ENCODE results near the gene MPHOSPH8.
A peak's percentile ranks its signal among the peaks of the same experiment; 100 is the strongest.

Gene MPHOSPH8, protein sequence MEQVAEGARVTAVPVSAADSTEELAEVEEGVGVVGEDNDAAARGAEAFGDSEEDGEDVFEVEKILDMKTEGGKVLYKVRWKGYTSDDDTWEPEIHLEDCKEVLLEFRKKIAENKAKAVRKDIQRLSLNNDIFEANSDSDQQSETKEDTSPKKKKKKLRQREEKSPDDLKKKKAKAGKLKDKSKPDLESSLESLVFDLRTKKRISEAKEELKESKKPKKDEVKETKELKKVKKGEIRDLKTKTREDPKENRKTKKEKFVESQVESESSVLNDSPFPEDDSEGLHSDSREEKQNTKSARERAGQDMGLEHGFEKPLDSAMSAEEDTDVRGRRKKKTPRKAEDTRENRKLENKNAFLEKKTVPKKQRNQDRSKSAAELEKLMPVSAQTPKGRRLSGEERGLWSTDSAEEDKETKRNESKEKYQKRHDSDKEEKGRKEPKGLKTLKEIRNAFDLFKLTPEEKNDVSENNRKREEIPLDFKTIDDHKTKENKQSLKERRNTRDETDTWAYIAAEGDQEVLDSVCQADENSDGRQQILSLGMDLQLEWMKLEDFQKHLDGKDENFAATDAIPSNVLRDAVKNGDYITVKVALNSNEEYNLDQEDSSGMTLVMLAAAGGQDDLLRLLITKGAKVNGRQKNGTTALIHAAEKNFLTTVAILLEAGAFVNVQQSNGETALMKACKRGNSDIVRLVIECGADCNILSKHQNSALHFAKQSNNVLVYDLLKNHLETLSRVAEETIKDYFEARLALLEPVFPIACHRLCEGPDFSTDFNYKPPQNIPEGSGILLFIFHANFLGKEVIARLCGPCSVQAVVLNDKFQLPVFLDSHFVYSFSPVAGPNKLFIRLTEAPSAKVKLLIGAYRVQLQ

GRCh38 chr13:19633479-19634255, at the start of gene MPHOSPH8:
MPHOSPH8 (plus strand) TSS chr13:19633659; CDS start chr13:19633749, 90 bp downstream.
- DNase-seq (ENCODE audit: low spot score) = peak; percentile 94

- DNase-seq (ENCODE audit: low spot score) = peak; percentile 39
Observed at GRCh38 chr13:19586904-19587634, 46.4 kb upstream of the MPHOSPH8 start.

- peak; percentile 60 for DNase-seq (ENCODE audit: low spot score)
Observed at GRCh38 chr13:19587635-19588300, 45.7 kb upstream of the MPHOSPH8 start.

DNA sequence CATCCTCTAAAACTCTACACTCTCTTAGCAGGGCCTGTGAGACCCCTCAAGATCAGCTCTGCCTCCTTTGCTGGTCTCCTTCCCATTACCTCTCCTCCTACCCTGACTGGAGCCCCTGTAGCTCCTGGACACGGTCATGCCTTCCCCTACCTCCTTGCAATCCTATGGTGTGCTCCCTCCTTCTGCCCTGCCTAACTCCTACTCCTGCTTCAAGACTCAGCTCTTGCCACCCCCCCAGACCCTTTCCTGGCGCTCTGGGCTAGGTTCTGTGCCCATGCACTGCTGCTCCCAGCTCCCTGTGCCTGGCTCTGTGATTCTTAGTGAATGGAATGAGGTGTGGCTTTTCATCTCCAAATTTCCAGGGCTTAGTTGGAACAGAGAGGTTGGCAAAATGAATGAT, 44.1 kb upstream of the MPHOSPH8 start:
- no peak for DNase-seq (ENCODE audit: low spot score)

DNA sequence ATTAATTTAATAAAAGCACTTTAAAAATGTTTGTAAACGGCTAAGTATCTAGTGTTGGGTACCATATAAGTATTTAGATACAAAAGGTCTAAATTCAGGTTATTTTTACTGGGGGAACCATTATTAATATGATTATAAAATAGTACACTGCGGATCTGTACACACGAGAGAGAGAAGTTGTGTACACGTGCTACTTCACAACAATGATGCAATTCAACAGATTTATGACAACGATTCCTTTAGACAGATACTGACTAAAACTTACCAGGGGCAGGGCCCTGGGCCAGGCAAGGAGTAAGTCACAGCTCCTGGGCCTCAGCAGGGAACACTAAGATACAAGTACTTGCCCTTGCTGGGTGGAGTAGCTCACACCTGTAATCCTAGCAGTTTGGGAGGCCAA, 43.0 kb upstream of the MPHOSPH8 start:
- DNase-seq (ENCODE audit: low spot score) = no peak

- no peak for DNase-seq (ENCODE audit: low spot score)
Observed at GRCh38 chr13:19591864-19592263, 41.6 kb upstream of the MPHOSPH8 start.

GRCh38 chr13:19592657-19593180, 40.7 kb upstream of the MPHOSPH8 start:
- no peak for DNase-seq (ENCODE audit: low spot score)

DNA sequence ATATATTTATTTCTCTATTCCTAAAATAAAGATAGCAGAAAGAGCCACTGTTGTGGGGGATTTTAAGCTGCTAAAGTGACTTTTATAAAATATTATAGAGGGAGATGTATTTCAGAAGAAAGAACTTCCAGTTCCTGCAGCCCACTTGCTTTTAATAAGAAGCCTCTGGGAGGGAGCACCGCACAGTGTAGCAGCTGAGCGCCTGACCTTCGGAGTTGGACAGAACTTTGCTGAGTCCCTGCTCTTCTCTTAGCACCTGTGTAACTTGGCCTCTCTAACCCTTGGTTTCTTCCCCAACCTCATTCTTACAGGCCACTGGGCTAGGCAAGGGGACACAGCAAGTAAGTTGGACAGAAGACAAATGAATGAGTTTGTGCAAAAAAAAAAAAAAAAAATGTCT, 37.4 kb upstream of the MPHOSPH8 start:
- DNase-seq (ENCODE audit: low spot score) = no peak

DNA sequence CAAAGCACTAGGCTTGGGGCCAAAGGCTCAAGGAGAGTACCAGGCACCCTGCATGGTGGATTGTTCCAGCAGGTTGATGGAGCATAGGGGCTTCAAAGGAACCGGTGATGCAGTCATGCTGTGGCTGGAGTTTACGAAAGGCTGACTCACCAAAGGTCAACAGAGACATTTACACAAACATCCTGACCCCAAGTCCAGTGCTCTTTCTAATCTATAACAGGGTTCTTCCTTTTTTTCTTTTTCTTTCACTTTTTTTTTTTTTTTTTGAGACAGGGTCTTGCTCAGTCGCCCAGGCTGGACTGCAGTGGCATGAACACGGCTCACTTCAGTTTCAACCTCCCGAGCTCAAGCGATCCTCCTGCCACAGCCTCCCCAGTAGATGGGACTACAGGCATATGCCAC, 36.5 kb upstream of the MPHOSPH8 start:
- DNase-seq (ENCODE audit: low spot score) = peak; percentile 61

- no peak for DNase-seq (ENCODE audit: low spot score)
Observed at GRCh38 chr13:19597523-19597922, 35.9 kb upstream of the MPHOSPH8 start.

- peak; percentile 82 for DNase-seq (ENCODE audit: low spot score)
Observed at GRCh38 chr13:19601749-19602725, 31.4 kb upstream of the MPHOSPH8 start.

GRCh38 chr13:19604306-19604705, 29.2 kb upstream of the MPHOSPH8 start:
- DNase-seq (ENCODE audit: low spot score) = no peak

GRCh38 chr13:19605161-19605955, 28.1 kb upstream of the MPHOSPH8 start:
- DNase-seq (ENCODE audit: low spot score) = no peak

DNA sequence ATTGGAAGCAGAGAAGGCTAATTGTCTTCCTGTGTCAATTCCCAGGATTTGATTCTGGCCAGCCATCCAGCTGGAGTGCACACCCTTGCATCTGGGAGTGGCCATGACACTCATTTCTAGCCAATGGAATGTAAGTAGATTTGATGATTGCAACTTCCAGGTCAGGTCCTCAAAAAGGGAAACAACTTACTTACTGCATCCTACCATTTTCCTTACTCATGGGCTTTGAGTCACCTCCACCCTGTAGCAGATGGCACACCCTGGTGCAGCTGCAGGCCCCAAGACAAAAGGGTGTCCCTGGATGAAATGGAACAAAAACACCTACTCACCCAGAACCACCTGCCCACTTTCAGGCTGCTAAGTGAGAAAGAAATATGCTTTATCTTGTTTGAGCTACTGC, 27.3 kb upstream of the MPHOSPH8 start:
- DNase-seq (ENCODE audit: low spot score) = no peak

DNA sequence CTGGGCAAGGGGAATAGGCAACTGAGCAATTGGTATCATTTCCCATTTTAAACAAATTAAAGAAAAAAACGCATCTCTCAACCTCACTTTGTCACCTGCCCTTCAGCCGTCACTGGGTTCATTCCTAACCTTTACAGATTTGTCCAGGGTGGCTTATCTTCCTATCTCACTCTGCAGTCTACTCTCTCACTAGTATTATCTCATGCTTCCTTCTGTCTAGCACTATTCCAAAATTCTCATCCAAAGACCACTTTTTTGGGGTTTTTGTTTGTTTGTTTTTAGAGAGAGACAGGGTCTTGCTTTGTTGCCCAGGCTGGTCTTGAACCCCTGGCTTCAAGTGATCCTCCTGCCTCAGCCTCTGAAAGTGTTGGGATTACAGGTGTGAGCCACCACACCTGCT, 26.7 kb upstream of the MPHOSPH8 start:
- DNase-seq (ENCODE audit: low spot score) = no peak

- no peak for DNase-seq (ENCODE audit: low spot score)
Observed at GRCh38 chr13:19607523-19608078, 25.9 kb upstream of the MPHOSPH8 start.

DNA sequence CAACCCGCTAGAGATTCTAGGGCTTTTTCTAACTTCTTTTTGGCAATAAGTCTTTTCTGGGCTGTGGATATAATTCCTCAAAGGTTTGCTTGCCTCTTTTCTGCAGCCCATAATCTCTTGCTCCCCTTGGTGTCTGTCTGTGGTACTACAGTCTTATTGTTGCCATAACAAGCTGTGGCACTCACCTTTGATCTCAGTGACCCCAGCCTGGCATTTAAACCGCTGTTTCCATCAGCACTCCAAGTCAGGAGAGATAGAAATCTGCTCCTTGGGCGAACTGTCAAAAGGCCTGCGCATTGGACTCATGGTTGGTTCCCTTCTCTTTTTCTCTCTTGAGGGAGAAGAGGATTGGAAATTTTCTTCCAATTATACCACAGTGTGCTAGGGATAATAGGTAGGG, 14.5 kb upstream of the MPHOSPH8 start:
- DNase-seq (ENCODE audit: low spot score) = peak; percentile 26

- DNase-seq (ENCODE audit: low spot score) = no peak
Observed at GRCh38 chr13:19622193-19622592, 11.3 kb upstream of the MPHOSPH8 start.

Data from SW480 (cell line).